NCI-H2081 treated with DMSO at 0.1 percent for 48 hours (cell line): ENCODE data around the gene RNF103.
A peak's percentile ranks its signal among the peaks of the same experiment; 100 is the strongest.
"Not testable (repeated sequence)": the region's sequence is repeated elsewhere in the genome, so short reads cannot be mapped to it uniquely, and the experiment has no call there.

Source experiments
- DNase-seq: peaks from one replicate; lab custom pipeline; 2025; lab: John Stamatoyannopoulos, UW

Gene RNF103

GRCh38 chr2:86623494-86624266 lies at the start of gene RNF103:
Gene RNF103, minus strand, starts transcription at chr2:86623865. Its CDS starts 979 bp downstream, at chr2:86622886.
- DNase-seq, result peak; percentile 42

- DNase-seq, result no peak
Measured at GRCh38 chr2:86673011-86673410, 49.3 kb upstream of the RNF103 start.

GRCh38 chr2:86672027-86672545 lies 48.4 kb upstream of the RNF103 start:
- DNase-seq, result no peak

GRCh38 chr2:86671337-86671981 lies 47.8 kb upstream of the RNF103 start:
- DNase-seq, result no peak

- DNase-seq, result not testable (repeated sequence)
Measured at GRCh38 chr2:86669323-86669722, 45.7 kb upstream of the RNF103 start.

- DNase-seq, result no peak
Measured at GRCh38 chr2:86661333-86661732, 37.7 kb upstream of the RNF103 start.

- DNase-seq, result no peak
Measured at GRCh38 chr2:86650188-86650587, 26.5 kb upstream of the RNF103 start.

GRCh38 chr2:86649119-86649947 lies 25.7 kb upstream of the RNF103 start:
- no peak for DNase-seq

- DNase-seq, result no peak
Measured at GRCh38 chr2:86648681-86649080, 25.0 kb upstream of the RNF103 start.

GRCh38 chr2:86646865-86647264 lies 23.2 kb upstream of the RNF103 start:
- DNase-seq, result no peak

- DNase-seq, result no peak
Measured at GRCh38 chr2:86646329-86646728, 22.7 kb upstream of the RNF103 start.

- DNase-seq, result no peak
Measured at GRCh38 chr2:86645752-86646151, 22.1 kb upstream of the RNF103 start.

GRCh38 chr2:86638712-86639111 lies 15.0 kb upstream of the RNF103 start:
- no peak for DNase-seq

GRCh38 chr2:86636842-86637241 lies 13.2 kb upstream of the RNF103 start:
- DNase-seq, result no peak

GRCh38 chr2:86634352-86634751 lies 10.7 kb upstream of the RNF103 start:
- DNase-seq, result no peak

GRCh38 chr2:86633155-86633651 lies 9.5 kb upstream of the RNF103 start:
- no peak for DNase-seq

GRCh38 chr2:86632672-86633071 lies 9.0 kb upstream of the RNF103 start:
- DNase-seq, result no peak

GRCh38 chr2:86631846-86632485 lies 8.3 kb upstream of the RNF103 start:
- DNase-seq, result no peak

- DNase-seq, result no peak
Measured at GRCh38 chr2:86628091-86628522, 4.4 kb upstream of the RNF103 start.

GRCh38 chr2:86627550-86627949 lies 3.9 kb upstream of the RNF103 start:
- DNase-seq, result no peak

- no peak for DNase-seq
Measured at GRCh38 chr2:86625096-86625495, 1.4 kb upstream of the RNF103 start.

GRCh38 chr2:86624267-86624547 lies 542 bp upstream of the RNF103 start:
- DNase-seq, result no peak
